Glutamatergic neuron (in vitro differentiated cells): ENCODE measurements around the gene WDR38. TPM values are rescaled to one million over a fixed set of nuclear protein-coding genes. Genes with fewer than 3 reads are reported as not detected.

ENCODE experiments used
- DNase-seq: peaks from one replicate; pipeline ENCODE4 v3.0.0; 2022
- H3K27ac Mint-ChIP-seq: one replicate; pipeline ENCODE4 v1.8.0; 2020; ENCODE audit warnings: mild to moderate bottlenecking, mixed read lengths, inconsistent platforms; ENCODE audit not compliant: unreplicated experiment
- H3K27me3 Mint-ChIP-seq: one replicate; pipeline ENCODE4 v1.8.0; 2020; ENCODE audit warnings: mild to moderate bottlenecking, moderate library complexity, mixed read lengths, inconsistent platforms; ENCODE audit not compliant: unreplicated experiment
- H3K36me3 Mint-ChIP-seq: one replicate; pipeline ENCODE4 v1.8.0; 2020; ENCODE audit warnings: mild to moderate bottlenecking, mixed read lengths, inconsistent platforms; ENCODE audit not compliant: unreplicated experiment
- H3K4me1 Mint-ChIP-seq: one replicate; pipeline ENCODE4 v1.8.0; 2020; ENCODE audit warnings: mild to moderate bottlenecking, low read depth, mixed read lengths, inconsistent platforms; ENCODE audit not compliant: unreplicated experiment
- H3K4me3 Mint-ChIP-seq: one replicate; pipeline ENCODE4 v1.8.0; 2020; ENCODE audit warnings: mild to moderate bottlenecking, mixed read lengths, inconsistent platforms; ENCODE audit not compliant: unreplicated experiment
- H3K9me3 Mint-ChIP-seq: one replicate; pipeline ENCODE4 v1.8.0; 2020; ENCODE audit warnings: mild to moderate bottlenecking, moderate library complexity, mixed read lengths, inconsistent platforms; ENCODE audit not compliant: unreplicated experiment
- total RNA-seq: library from RNA; stranded (reverse); fragmentation: NEBNext Ultra II Directional; extraction: Animal tissue kit (Norgen Biotek cat#: 25700); gene quantifications from one replicate; pipeline ENCODE4 v1.2.1, GENCODE V29; 2021; ENCODE audit not compliant: unreplicated experiment
- TF ChIP-seq, protein P1 (sequence below): fragments of 200-600 bp; sonication (generic); IDR thresholded peaks from one replicate; pipeline ENCODE4 v1.5.0; 2021; ENCODE audit not compliant: partially characterized antibody, unreplicated experiment

Gene WDR38
- total RNA-seq, 1 donor from 2014 or later = not detected

DNA sequence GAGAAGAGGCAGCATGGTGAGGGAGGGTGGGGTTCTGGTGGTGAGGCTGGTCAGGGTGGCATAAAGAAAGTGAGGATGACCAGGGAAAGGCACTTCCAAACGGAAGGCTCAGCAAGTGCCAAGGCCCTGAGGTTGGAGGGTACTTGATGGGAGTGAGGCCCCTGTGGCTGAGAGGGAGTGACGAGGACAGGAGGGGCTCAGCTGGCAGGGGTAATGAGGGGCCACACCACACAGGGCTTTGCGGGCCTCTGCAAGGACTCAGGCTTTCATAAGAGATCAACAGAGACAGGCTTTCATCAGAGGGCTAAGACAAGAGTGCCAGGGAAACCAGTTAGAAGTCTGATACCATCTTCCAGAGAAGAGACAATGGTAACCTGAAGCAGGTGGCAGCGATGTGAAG, 32.3 kb downstream of the WDR38 start:
- DNase-seq = no peak
- TF ChIP-seq, protein P1, sequence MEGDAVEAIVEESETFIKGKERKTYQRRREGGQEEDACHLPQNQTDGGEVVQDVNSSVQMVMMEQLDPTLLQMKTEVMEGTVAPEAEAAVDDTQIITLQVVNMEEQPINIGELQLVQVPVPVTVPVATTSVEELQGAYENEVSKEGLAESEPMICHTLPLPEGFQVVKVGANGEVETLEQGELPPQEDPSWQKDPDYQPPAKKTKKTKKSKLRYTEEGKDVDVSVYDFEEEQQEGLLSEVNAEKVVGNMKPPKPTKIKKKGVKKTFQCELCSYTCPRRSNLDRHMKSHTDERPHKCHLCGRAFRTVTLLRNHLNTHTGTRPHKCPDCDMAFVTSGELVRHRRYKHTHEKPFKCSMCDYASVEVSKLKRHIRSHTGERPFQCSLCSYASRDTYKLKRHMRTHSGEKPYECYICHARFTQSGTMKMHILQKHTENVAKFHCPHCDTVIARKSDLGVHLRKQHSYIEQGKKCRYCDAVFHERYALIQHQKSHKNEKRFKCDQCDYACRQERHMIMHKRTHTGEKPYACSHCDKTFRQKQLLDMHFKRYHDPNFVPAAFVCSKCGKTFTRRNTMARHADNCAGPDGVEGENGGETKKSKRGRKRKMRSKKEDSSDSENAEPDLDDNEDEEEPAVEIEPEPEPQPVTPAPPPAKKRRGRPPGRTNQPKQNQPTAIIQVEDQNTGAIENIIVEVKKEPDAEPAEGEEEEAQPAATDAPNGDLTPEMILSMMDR = no peak
- Mint-ChIP-seq H3K27ac (no peak overlapping the region), H3K4me1 (peaks cover 11% of the 10 kb centered on the region), H3K9me3 (peaks cover 3% of the 10 kb centered on the region), H3K36me3 (peaks cover 2% of the 10 kb centered on the region), H3K27me3 (peaks cover 5% of the 10 kb centered on the region), H3K4me3 (no peak overlapping the region)

DNA sequence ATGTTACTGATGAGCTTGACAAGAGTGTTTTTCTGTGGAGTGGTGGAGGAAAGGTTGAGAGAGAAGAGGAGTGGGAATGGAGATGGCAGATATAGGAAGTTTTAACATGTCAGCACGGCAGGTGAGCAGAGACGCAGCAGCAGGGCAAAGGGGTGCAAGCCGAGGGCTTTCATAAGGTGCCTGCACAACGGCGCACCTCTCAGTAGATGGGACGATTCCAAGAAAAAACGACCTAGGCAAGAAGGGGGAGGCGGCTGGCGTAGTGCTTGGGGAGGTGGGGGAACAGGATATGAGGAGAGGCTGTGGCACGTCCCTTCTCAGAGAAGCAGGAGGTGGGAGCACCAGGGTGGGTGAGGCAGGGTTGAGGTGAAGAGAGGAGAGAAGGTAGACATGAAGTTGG, 33.2 kb downstream of the WDR38 start:
- Mint-ChIP-seq H3K4me1 (peaks cover 11% of the 10 kb centered on the region), H3K4me3 (no peak overlapping the region), H3K36me3 (peaks cover 5% of the 10 kb centered on the region), H3K27ac (no peak overlapping the region), H3K9me3 (peaks cover 3% of the 10 kb centered on the region), H3K27me3 (peaks cover 7% of the 10 kb centered on the region)
- no peak for DNase-seq
- TF ChIP-seq, protein P1 = no peak

DNA sequence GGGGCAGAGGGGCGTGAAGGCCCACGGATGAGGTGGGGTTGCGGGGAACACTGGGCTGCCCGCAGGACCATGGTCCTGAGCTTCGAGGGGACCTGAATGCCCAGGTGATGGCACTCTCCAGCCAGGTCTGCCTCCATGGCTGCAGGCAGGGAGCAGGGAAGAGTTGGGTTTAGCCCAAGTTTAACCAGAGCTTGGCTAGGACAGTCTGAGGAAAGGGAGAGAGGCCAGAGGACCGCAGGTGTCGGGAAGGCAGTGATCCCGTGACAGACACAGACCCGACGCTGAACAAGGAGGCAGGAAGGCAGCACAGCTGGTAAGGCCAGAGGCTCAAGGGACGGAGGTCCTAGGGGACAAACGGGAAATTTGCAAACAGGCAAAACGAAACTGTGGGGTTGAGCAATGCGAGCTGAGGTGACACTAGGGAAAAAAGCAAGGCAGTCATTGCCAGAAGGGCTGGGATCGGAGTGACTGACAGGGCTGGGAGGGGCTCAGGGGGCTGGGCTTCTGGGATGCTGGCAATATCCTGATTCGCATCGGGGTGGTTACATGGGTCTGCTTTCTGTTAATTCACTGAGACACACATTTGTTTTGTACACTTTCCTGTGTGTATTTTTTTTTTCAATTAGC, 33.7 kb downstream of the WDR38 start:
- TF ChIP-seq, protein P1 = no peak
- Mint-ChIP-seq H3K9me3 (peaks cover 3% of the 10 kb centered on the region), H3K27ac (no peak overlapping the region), H3K4me1 (peaks cover 8% of the 10 kb centered on the region), H3K4me3 (no peak overlapping the region), H3K27me3 (peaks cover 7% of the 10 kb centered on the region), H3K36me3 (peaks cover 5% of the 10 kb centered on the region)
- DNase-seq = no peak

DNA sequence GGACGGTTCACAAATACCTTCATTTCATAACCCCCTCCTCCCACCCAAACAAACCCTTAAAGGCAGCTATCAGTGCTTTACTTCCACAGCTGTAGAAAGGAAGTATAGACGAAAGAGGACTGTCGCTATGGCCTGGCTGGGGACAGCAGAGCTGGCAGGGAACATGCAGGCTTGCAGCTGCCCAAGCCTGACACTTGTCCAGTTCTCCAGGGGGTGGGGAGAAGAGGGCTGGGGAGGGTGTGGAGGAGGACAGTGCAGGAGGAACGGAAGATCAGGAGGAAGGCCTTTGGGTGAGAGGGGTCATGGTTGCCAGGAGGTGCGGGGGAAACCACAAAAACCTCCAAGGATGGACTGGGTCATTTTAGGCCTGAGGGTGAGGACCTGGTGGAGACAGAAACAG, 34.6 kb downstream of the WDR38 start:
- peaks cover 6% of the 10 kb centered on the region for H3K4me1 Mint-ChIP-seq
- peaks cover 5% of the 10 kb centered on the region for H3K36me3 Mint-ChIP-seq
- DNase-seq = no peak
- H3K27me3 Mint-ChIP-seq = peaks cover 7% of the 10 kb centered on the region
- H3K27ac Mint-ChIP-seq = no peak overlapping the region
- peaks cover 3% of the 10 kb centered on the region for H3K9me3 Mint-ChIP-seq
- TF ChIP-seq, protein P1 = no peak
- no peak overlapping the region for H3K4me3 Mint-ChIP-seq

DNA sequence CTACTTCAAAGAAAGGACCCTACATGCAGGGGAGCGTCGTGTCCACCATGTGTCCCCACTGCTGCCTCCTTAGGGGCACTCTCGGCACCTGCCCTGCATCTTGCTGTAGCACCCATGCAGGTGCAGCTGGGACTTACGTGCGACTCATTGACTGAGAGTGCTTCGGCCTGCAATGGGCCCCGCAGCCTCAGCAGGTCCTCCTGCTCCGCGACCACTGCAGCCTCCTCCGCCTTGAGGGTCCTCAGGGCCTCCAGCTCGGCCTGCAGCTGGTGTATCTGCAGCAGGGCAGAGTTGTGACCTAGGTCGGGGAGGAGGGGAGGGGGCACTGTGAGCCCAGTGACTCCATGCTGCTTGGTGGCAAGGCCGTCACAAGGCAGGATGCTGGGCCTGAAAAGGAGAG, 35.7 kb downstream of the WDR38 start:
- Mint-ChIP-seq H3K27ac (no peak overlapping the region), H3K27me3 (peaks cover 7% of the 10 kb centered on the region), H3K4me1 (peaks cover 7% of the 10 kb centered on the region), H3K9me3 (peaks cover 1% of the 10 kb centered on the region), H3K36me3 (peaks cover 7% of the 10 kb centered on the region), H3K4me3 (no peak overlapping the region)
- no peak for DNase-seq
- TF ChIP-seq, protein P1 = no peak
